ENCODE results near the gene ATP1A3.
A peak's percentile ranks its signal among the peaks of the same experiment; 100 is the strongest.

ATP1A3 gene

GRCh38 chr19:41927497-41928192 is 66.4 kb downstream of the ATP1A3 start:
- no peak for TF ChIP-seq CTCF (IDR thresholded peaks at IDR 0.05; ENCODE audit: low read length, missing control alignments)
- H3K4me3 ChIP-seq (replicated peaks; ENCODE audit: low read depth, low read length), result peak overlapping the region; percentile 45
- DNase-seq (ENCODE audit: low read depth), result no peak

- no peak overlapping the region for H3K4me3 ChIP-seq (replicated peaks; ENCODE audit: low read depth, low read length)
- no peak for DNase-seq (ENCODE audit: low read depth)
- TF ChIP-seq CTCF (IDR thresholded peaks at IDR 0.05; ENCODE audit: low read length, missing control alignments), result no peak
These were observed 67.1 kb downstream of the ATP1A3 start for GRCh38 chr19:41926763-41927496.

- no peak for TF ChIP-seq CTCF (IDR thresholded peaks at IDR 0.05; ENCODE audit: low read length, missing control alignments)
- no peak overlapping the region for H3K4me3 ChIP-seq (replicated peaks; ENCODE audit: low read depth, low read length)
- no peak for DNase-seq (ENCODE audit: low read depth)
These were observed 67.8 kb downstream of the ATP1A3 start for GRCh38 chr19:41926028-41926762.

GRCh38 chr19:41925208-41926003 is 68.6 kb downstream of the ATP1A3 start:
- DNase-seq (ENCODE audit: low read depth), result no peak
- TF ChIP-seq CTCF (IDR thresholded peaks at IDR 0.05; ENCODE audit: low read length, missing control alignments), result no peak
- no peak overlapping the region for H3K4me3 ChIP-seq (replicated peaks; ENCODE audit: low read depth, low read length)

- DNase-seq (ENCODE audit: low read depth), result no peak
- no peak overlapping the region for H3K4me3 ChIP-seq (replicated peaks; ENCODE audit: low read depth, low read length)
- TF ChIP-seq CTCF (IDR thresholded peaks at IDR 0.05; ENCODE audit: low read length, missing control alignments), result no peak
These were observed 69.6 kb downstream of the ATP1A3 start for GRCh38 chr19:41924151-41925145.
